Central memory CD4-positive, alpha-beta T cell (primary cell): ENCODE measurements around the gene TMEM37.
"Not testable (repeated sequence)": the region's sequence is repeated elsewhere in the genome, so short reads cannot be mapped to it uniquely, and the experiment has no call there.

Experiments
- DNase-seq: peaks from one replicate; pipeline ENCODE4 v3.0.0; 2022
- total RNA-seq, 3 experiments: gene quantifications; one replicate each; lab custom pipeline; 2026; lab: John Stamatoyannopoulos, UW

Gene TMEM37
- 0 reads per million in 3 experiments for total RNA-seq

DNA sequence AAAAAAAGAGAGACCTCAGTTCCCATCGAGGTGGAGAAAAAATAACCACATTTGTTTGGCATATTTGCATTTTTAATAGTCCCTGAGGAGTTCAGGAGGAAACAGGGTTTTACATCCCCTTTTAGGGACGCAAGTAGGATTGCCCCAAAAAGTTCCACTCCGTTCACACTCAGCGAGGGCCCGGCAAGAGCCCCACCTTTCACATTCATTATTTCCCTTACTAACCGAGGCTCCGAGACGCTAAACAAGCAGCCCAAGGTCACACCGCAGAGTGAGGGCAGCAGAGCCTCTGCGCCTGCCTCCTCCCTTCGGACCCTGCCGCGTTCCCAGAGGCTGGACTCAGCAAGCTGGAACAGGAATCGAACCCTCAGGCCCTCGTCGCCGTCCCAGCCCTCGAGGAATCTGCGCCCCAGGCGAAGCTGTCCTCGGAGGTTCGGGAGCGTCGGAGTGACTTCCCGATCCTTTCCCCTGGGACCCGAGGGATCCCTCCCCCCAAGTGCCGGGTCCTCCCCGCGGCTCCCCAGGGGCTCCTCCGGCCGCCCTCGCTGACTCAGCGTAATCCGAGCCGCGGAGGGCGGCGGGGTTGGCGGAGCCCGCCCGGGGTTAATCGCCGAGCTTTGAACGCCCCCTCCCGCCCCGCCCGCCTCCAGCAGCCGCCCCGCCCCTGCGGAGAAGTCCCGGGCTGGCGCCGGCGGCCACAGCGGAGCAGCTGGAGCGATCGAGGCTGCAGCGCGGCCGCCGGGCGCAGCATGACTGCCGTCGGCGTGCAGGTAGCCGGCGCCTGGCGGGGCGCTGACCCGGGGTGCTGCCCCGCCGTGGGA is at the start of gene TMEM37:
TSS of gene TMEM37 (plus strand) at position 700 of the 821 bp plus-strand sequence. CDS start at position 750, 50 bp downstream.
- DNase-seq = no peak

- no peak for DNase-seq
These were observed 48.1 kb upstream of the TMEM37 start for GRCh38 chr2:119383410-119384140.

GRCh38 chr2:119384971-119385370 is 46.7 kb upstream of the TMEM37 start:
- no peak for DNase-seq

DNA sequence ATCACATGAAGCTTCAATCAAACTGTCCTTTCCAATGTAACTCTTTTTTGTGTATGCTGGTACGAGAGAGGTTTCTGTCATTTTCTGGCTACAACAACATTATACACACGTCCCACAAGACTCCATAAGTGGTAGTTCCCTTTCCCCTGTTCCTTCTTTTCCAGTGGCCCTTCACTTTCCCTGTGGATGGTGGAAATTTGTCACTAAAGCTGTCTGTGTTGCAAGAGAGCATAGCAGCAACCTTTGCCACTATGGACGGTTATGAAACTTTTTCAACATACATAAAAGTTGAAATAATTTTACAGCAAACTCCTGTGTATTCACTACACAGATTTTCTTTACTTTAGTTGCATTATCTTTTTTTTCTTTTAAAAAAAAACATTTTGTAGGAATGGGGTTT is 46.2 kb upstream of the TMEM37 start:
- no peak for DNase-seq

GRCh38 chr2:119387381-119388129 is 44.1 kb upstream of the TMEM37 start:
- no peak for DNase-seq

DNA sequence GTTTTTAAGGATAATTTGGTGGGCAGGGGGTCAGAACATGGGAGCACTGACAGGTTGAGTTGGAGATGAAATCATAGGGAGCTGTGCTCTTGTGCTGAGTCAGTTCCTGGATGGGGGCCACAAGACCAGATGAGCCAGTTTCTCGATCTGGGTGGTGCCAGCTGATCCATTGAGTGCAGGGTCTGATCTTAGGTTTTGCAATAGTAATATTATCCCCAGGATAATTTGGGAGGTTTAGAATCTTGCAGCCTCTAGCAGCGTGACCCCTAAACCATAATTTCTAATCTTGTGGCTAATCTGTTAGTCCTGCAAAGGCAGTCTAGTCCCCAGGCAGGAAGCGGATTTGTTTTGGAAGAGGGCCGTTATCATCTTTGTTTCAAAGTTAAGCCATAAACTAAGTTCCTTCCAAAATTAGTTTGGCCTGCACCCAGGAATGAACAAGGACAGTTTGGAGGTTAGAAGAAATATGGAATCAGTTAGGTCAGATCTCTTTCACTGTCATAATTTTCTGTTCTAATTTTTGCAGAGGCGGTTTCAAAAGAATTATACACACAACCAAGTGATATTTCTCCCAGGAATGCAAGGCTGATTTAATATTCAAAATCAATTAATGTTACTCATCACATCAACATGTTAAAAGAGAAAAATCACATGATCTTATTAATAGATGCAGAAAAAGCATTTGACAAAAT is 41.9 kb upstream of the TMEM37 start:
- DNase-seq = no peak

DNA sequence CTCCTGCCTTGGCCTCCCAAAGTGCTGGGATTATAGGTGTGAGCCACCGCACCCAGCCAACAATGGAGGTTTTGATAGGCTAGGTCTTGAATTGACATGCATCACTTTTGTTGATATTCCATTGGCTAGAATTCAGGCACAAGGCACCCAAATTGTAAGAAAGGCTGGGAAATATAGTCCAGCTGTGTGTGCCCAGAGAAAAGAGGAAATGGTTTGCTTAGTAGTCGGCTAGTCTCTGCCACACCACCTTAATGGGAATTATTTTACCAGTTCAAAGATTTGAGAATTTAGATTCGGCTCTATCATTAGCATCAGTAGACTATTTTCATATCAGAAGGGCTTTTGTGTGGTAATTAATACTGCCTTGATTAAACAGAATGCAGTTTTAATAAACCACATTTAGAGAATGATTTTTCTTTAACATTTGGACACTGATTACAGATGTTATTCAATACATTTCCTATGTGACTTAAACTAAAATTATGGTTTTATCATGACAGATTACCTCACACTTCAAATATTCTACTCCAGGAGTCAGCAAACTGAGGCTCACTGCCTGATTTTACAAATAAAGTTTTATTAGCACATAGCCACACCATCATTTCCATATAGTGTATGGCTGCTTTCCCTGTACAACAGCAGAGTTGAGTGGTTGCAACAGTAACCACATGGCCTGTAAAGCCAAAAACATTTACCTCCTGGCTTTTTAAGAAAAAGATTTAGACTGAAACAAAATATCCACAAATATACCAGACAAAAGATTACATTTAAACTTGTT is 37.5 kb upstream of the TMEM37 start:
- no peak for DNase-seq

GRCh38 chr2:119397196-119397595 is 34.5 kb upstream of the TMEM37 start:
- DNase-seq = no peak

- DNase-seq = no peak
These were observed 29.5 kb upstream of the TMEM37 start for GRCh38 chr2:119402106-119402505.

DNA sequence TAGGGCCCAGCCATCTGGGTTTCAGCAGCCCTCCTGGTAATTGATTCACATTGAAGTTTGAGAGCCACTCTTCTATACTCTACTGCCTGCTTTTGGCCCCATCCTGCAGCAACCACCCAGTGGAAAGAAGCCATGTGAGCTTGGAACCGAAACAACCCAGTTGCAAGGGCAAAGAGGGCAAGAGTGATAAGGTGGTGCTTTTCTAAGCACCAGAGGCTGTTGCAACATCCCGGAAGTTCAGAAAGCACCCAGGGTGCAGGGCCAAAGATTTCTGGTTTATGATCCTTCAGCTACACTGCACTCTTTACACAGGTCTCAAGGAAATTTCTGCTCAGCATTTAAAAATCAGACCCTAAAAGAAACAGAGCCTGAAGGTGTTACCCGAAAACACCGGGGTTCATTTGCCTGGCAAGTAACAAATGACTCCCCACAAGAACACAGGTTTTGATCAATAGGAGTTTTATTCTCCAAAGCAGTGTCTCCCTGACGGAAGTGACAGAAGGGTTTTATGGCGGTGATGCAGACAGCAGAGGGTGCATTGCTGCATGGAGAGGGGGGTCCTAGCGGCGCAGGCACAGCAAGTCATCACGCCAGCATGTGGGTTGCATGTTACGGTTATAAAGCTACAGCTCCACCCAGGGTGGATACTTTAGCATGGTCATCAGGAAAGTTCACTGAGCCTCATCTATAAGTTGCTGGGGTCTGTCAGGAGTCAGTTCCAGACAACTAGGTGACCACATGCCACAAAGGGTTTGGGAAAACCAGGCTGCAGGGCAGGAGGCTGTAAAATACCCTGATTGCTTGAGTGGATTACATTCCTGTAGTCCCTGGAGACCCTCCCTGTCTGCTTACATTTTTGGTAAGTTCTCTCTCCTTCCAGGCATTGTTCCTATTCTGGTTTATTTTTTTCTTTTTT is 28.8 kb upstream of the TMEM37 start:
- no peak for DNase-seq

DNA sequence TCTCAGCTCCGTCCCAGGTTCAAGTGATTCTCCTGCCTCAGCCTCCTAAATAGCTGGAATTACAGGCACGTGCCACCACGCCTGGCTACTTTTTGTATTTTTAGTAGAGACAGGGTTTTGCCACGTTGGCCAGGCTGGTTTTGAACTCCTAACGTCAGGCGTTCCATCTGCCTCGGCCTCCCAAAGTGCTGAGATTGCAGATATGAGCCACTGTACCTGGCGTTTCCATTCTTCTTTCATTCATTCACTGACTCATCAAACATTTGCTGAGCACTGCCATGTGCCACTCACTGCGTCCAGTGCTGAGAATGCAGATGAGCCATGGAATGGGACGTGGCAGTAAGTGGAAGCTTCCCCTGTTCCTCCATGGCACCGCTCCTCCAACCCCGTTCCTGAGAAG is 28.0 kb upstream of the TMEM37 start:
- DNase-seq = not testable (repeated sequence)

- no peak for DNase-seq
These were observed 26.5 kb upstream of the TMEM37 start for GRCh38 chr2:119405151-119405550.

DNA sequence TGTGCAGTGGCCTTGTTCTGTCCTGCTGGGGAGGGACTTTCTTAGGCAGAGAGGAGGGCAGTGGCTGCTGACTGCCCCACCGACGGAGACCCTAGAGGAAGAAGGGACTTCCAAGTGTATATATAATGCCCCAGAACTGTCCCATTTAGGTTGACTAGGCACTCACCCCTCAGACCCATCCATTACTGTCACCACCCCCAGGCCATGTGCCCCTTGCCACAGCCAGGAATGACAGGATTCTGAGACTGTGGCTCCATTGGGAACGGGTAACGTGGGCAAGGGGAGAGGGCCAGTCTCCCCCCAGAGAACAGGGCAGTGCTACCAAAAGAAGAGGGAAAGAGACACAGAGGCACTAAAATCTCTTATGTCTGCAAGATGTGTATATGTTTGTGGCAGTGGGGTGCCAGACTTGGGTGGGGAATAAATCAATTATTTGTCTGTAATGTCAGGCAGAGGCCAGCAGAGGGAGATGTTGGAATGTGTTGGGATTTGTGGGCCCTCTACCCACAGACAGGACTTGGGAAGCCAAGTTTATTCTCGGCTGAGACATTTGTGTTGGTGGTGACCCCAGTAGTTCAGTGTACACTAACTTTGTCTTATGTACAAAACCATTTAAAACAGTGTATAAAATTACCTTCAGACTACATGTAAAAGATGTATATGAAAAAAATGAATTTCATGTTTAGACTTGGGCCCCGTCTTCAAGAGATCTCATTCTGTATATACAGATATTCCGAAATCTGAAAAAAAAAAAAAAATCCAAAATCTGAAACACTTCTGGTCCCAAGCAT is 24.0 kb upstream of the TMEM37 start:
- peak; percentile 2 for DNase-seq

DNA sequence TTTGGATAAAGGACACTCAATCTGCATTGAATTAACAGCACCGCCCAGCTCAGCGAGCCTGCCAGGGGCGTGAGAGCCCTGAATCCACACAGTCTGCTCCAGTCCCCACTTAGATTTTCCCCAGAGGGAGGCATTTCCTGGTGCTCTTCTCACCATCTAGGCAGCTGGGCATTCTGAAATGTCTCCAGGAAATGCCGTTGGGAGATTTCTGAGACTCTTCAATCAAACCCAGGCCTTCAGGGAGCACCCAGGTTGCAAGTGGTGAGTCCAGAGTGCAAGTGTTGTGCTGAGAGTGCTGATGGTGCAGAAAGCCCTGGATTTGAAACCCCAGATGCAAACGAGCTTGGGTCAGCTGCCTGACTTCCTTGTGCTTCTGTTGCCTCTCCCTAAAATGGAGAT is 23.4 kb upstream of the TMEM37 start:
- no peak for DNase-seq

GRCh38 chr2:119409506-119409905 is 22.1 kb upstream of the TMEM37 start:
- no peak for DNase-seq

DNA sequence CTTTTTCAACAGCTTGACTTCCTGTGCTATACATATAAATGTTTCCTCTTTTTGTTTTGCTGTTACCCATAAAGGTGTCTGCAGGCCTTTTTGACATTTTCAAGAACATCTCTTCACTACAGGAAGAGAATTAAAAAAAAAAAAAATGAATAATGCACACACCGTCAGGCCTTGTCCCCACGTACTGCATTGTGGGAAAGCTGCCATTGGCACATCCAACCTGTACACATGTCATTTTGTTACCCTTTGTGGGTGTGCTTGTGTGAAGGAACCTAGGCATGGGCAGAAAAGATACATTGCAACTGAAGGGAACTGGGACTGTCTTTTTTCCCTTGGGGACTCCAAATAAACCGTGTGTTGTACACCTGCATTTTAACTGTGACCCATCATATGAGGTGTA is 16.8 kb upstream of the TMEM37 start:
- DNase-seq = no peak

- DNase-seq = no peak
These were observed 16.0 kb upstream of the TMEM37 start for GRCh38 chr2:119415630-119416029.

DNA sequence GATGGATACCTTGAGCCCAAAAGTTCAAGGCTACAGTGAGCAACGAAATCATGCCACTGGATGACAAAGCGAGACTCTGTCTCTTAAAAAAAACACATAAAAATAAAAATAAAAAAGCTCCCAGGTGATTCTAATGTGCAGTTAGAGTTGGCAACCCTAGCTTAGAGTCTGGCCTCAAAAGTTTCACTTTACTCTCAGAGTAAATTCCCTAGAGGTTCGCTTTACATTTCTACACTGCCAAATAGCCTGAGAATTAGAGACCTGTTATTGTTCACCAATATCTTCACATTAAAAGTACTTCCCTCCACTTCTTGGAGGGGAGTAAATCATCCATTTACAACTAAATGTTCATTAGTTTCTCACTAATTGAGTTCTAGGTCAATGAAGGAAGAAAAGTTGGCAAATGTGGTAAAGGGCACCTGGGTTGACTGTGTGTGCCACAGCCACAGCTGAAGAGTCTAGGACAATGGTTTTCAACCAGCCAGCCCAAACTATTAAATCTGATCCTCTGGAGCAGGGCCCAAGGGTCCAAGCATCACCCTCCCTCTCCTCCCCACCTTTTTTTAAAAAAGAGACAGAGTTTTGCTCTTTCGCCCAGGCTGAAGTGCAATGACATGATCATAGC is 15.2 kb upstream of the TMEM37 start:
- DNase-seq = no peak

GRCh38 chr2:119417908-119418307 is 13.7 kb upstream of the TMEM37 start:
- DNase-seq = no peak
